ENCODE data around the gene CRISP3.

DNA sequence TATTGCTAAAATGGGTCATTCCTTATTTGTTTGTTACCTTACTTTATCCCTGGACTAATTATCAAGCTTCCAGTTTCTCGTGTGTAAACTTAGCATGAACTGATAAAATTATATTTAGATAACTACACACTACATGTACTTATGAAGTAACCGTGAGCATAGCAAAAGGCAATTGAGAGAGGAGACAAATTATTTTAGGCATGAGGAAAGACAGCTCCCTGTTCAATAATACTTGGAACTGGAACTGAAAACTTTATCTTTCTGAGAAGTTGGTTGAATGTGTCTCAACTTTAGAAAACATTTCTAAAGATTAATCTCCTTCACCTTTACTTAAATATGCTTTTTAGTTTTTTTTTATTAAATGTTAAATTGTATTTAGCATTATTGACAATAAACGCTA is 11.4 kb downstream of the CRISP3 start:
- TF ChIP-seq, protein P1, sequence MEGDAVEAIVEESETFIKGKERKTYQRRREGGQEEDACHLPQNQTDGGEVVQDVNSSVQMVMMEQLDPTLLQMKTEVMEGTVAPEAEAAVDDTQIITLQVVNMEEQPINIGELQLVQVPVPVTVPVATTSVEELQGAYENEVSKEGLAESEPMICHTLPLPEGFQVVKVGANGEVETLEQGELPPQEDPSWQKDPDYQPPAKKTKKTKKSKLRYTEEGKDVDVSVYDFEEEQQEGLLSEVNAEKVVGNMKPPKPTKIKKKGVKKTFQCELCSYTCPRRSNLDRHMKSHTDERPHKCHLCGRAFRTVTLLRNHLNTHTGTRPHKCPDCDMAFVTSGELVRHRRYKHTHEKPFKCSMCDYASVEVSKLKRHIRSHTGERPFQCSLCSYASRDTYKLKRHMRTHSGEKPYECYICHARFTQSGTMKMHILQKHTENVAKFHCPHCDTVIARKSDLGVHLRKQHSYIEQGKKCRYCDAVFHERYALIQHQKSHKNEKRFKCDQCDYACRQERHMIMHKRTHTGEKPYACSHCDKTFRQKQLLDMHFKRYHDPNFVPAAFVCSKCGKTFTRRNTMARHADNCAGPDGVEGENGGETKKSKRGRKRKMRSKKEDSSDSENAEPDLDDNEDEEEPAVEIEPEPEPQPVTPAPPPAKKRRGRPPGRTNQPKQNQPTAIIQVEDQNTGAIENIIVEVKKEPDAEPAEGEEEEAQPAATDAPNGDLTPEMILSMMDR (IDR thresholded peaks at IDR 0.05), result no peak
- no peak for TF ChIP-seq POLR2A (IDR thresholded peaks at IDR 0.05)
